Stimulated activated CD4-positive, alpha-beta T cell treated with anti-CD3 and anti-CD28 coated beads, Interleukin-4, amount 100 ng/mL, for 1 hour (primary cell): Measurements from ENCODE around the gene PLA2G2A.
"Not testable (repeated sequence)": the region's sequence is repeated elsewhere in the genome, so short reads cannot be mapped to it uniquely, and the experiment has no call there.

ENCODE experiments used
- DNase-seq: peaks from one replicate; pipeline ENCODE4 v3.0.0-alpha.2; 2020

PLA2G2A gene

DNA sequence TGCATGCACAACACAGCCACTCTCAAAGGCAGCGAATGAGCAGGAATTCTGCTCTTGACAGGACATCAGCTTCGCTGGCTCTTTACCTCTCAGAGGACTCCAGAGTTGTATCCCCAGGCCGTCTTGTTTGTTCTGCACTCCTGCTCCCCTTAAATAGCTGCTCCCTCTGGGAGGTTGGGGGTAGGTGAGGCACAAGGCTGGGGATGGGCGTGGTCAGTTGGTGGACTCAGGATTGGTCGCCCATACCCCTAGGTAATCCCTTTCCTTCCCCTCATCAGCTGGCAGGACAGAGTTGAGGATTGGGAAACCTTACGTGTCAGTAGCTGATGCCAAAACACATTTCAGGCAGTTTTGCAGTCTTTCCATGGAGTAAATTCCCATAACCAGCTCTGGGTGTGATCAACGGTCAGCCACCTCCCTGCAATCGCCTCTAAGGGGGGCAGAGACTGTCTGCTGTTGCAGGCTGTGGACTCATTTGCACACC lies at the start of gene PLA2G2A:
PLA2G2A (minus strand) TSS at position 125 of the 484 bp plus-strand sequence. CDS start 845 bp downstream, outside the sequence.
- no peak for DNase-seq

DNA sequence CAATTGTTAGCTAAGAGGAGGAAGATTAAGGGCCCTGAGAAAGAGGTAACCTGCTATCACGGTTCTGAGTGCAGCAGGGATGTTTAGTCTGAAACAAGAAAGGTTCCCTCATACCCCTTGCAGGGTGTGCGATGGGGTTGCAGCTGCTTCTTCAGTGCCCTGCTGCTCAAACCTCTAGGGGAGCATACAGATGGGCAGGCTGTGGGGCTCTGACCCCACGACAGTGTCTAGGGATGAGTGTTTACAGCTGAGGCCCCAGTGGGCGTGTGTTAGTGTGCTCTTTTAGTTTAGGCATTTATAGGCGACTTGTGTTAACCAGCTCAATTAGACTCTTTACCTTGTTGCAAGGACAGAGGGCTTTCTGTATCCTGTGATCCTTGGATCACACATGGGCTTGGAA lies 49.3 kb upstream of the PLA2G2A start:
- no peak for DNase-seq

DNA sequence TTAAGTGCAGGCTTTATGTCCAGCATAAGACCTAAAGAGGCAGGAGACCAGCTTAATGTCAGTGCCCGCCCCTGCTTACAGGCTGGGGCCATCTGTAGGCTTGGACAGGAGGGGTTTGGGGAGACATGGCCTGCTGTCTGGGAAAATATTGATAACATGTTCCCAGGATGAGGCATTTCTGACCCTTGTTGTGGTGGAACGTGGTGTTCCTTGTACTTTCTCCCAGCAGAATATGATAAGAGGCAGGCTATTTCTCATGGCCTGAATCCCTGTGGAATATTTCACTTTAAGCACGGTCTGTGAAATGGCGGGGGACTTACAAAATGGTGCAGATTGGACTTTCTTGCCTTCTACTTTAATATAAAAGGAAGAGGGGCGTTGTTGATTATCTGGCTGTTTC lies 48.7 kb upstream of the PLA2G2A start:
- no peak for DNase-seq

DNA sequence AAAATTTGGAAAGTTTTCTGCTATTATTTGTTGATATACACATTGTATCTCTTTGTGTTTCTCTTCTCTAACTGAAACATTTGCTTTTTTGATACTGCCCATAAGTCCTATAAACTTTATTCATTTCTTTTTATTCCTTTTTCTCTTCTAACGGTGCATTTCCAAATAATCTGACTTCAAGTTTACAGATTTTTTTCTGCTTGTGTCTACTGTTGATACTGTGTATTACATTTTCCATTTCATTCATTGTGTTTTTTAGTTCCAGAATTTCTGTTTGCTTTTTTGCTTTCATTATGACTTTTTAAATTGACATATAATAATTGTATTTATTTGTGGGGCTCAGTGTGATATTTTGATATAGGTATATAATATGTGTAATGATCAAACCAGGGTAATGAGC lies 38.3 kb upstream of the PLA2G2A start:
- no peak for DNase-seq

DNA sequence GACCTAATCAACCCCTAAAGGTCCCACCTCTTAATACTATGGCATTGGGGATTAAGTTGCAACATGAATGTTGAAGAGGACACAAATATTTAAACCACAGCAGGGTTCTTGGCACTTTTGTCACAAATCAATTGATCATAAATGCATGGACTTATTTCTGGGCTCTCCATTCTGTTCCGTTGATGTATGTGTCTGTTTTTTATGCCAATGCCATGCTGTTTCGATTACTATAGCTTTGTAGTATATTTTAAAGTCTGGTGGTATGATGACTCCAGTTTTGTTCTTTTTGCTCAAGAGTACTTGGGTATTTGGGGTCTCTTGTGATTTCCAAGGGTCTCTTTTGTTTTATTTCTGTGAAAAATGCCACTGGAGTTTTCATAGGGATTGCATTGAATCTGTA lies 34.7 kb upstream of the PLA2G2A start:
- DNase-seq: no peak

GRCh38 chr1:20010016-20010415 lies 30.6 kb upstream of the PLA2G2A start:
- no peak for DNase-seq

GRCh38 chr1:20009212-20009611 lies 29.8 kb upstream of the PLA2G2A start:
- no peak for DNase-seq

DNA sequence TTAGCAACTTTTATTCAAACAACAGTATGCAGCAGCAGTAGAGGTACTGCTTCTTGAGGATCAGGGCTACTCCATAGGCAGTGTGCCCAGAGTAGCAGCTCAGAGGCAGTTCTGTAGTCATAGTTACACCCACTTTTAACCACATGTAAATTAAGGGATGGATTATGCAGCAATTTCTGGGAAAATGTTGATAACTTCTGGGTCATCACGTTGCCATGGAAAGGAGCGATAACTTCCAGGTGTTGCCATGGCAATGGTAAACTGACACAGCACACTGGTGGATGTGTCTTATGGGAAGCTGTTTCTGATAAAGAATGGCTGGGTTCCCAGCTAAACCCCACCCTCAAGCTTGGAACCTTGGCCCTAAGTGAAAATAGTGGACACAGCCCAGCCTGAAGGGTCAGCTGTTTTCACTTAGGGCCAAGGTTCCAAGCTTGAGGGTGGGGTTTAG lies 29.0 kb upstream of the PLA2G2A start:
- DNase-seq: no peak

DNA sequence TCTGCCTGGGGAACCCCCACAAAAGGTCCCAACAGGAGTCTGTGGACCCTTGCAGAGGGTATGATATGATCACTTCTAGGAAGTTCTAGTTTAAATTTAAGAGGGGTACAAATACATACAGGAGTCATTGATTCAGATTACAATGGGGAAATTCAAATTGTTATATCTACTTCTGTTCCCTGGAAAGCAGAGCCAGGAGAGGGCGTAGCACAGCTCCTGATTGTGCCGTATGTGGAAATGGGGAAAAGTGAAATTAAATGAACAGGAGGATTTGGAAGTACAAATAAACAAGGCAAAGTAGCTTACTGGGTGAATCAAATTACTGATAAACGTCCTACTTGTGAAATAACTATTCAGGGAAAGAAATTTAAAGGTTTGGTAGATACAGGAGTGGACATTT lies 19.4 kb upstream of the PLA2G2A start:
- DNase-seq: not testable (repeated sequence)

DNA sequence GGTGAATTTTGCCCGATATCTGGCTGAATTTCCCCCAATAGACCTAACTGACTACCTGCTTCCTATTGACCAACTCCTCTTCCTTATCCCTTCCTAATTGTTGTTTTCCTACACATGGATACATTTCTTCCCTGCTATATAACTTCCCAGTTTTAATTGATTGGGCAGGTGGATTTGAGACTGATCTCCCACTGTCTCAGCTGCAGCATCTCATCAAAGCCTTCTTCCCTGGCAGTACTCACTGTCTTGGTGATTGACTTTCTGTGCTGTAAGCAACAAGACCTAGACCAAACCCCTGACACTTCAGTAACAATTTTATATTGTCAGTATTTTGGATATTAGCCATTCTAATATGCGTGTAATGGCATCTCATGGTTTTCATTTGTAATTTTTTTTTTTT lies 11.3 kb upstream of the PLA2G2A start:
- no peak for DNase-seq

- DNase-seq: not testable (repeated sequence)
These were observed 10.8 kb upstream of the PLA2G2A start for GRCh38 chr1:19990182-19990582.

GRCh38 chr1:19988267-19989006 lies 9.0 kb upstream of the PLA2G2A start:
- DNase-seq: no peak

GRCh38 chr1:19987719-19988118 lies 8.3 kb upstream of the PLA2G2A start:
- DNase-seq: no peak

DNA sequence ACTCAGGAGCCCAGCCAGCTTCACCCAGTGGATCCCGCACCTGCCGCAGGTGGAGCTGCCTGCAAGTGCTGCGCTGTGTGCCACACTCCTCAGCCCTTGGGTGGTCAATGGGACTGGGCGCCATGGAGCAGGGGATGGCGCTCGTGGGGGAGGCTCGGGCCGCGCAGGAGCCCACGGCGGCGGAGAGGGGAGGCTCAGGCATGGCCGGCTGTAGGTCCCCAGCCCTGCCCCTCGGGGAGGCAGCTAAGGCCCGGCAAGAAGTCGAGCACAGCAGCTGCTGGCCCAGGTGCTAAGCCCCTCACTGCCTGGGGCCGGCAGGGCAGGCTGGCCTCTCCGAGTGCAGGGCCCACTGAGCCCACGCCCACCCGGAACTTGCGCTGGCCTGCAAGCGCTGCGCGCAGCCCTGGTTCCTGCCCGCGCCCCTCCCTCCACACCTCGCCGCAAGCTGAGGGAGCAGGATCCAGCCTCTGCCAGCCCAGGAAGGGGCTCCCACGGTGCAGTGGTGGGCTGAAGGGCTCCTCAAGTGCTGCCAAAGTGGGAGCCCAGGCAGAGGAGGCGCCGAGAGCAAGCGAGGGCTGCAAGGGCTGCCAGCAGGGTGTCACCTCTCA lies 5.1 kb upstream of the PLA2G2A start:
- not testable (repeated sequence) for DNase-seq

GRCh38 chr1:19981507-19982312 lies 2.3 kb upstream of the PLA2G2A start:
- no peak for DNase-seq

DNA sequence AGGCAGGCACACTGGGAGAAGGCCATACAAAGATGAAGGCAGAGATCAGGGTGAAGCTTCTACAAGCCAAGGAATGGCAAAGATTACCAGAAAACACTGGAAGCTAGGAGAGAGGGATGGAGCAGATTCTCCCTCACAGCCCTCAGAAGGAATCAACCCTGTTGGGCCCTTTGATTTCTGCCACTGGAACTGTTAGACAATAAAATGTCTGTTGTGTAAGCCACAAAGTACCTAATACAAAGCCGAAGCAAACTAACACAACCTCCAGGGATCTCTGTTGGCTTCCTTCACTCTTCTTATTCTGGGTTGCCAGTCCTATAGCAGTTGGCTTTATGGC lies 1.7 kb upstream of the PLA2G2A start:
- DNase-seq: no peak

DNA sequence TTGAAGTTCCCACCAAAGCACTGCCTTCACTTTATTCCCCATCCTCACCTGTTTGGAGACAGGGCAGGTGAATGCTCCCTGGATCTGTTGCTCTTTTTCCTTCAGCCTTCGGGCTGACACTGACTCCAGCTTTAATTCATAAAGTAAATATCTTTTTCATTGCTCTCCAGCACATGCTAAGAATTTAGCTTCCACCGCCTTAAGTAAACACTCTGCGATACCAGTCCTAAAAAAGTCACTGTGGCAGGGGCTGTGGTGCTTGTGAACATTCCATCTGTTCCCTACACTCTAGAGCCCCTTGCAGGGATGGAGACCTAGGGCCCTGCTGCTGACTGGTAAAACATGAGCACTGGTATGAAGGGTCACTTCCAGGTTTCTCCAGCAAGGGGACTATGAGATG lies 896 bp upstream of the PLA2G2A start:
- no peak for DNase-seq

GRCh38 chr1:19978143-19978542 lies 1.3 kb downstream of the PLA2G2A start:
- DNase-seq: no peak

DNA sequence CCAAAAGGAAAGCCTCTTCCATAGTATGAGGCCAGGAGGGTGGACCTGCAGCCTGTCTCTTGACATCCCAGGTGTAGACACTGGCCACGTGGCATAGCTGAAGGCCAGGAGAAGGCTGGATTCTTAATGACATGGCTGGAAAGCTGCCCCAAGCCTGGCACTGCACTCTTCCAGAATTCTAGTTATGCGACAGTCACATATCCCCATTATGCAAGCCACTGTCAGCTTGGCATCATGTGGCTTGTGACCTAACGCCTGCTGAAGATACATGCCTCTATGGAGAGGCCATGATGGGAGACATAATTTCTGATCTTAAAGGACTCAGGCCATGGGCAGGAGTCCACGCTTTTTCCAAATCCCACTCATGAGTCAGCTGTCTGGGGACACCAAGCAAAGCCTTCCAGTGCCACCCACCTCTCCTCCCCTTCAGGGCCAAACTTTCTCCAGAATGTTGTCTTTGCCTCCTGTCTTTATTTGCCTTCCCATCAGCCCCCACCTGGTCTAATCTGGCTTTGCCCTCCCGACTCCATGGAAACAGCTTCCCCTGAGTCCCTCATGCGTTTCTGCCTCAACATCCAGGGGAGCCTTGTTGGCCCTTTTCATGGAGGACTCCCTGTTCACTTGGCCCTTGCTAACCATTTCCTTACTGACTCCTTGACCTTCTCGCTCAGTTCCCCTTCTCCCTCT lies 3.0 kb downstream of the PLA2G2A start:
- no peak for DNase-seq

GRCh38 chr1:19975423-19976193 lies 3.8 kb downstream of the PLA2G2A start:
- DNase-seq: no peak

DNA sequence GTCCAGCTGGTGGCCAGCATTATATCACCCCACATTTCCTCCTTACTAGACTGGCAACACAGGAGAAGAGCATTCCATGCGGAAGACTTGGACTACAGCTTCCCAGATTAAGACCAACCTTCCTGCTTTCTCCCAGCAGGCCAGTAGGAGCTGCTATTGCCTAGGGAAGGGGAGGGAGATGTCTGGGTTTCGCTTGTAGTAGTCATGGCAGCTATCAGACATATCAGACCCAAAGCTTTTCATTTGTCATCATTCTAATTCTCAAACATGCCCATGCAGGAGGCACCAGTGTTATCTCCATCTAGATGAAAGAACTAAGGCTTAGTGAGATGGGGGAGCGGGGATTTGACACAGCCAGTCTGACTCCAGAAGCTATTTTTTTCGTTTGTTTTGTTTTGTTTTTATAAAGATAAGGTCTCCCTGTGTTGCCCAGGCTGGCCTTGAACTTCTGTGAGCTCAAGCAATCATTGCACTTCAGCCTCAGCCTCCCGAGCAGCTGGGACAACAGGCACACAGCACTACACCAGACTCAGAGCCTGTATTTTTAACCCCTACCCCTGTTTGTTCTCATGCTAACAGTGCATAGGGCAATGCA lies 4.5 kb downstream of the PLA2G2A start:
- DNase-seq: peak; percentile 7

GRCh38 chr1:19973616-19974015 lies 5.8 kb downstream of the PLA2G2A start:
- DNase-seq: no peak
